CD4-positive, alpha-beta memory T cell (primary cell): Measurements from ENCODE around the gene TUBB3. TPM values are rescaled to one million over a fixed set of nuclear protein-coding genes. Genes with fewer than 3 reads are reported as not detected.
"Not testable (repeated sequence)": the region's sequence is repeated elsewhere in the genome, so short reads cannot be mapped to it uniquely, and the experiment has no call there.

Experiments
- CTCF ChIA-PET: fragments of 350-600 bp; sonication (Branson Sonifier 250); formaldehyde crosslinking; loops from one replicate; lab custom pipeline; 2021; ENCODE audit warnings: inconsistent platforms; ENCODE audit not compliant: partially characterized antibody; lab: Charles Lee
- POLR2A ChIA-PET: fragments of 350-600 bp; sonication (Branson Sonifier 250); formaldehyde crosslinking; loops from one replicate; lab custom pipeline; 2021; ENCODE audit not compliant: partially characterized antibody; lab: Charles Lee
- DNase-seq, 5 donors: peaks; one replicate each; pipeline versions ENCODE4 v3.0.0 to v3.0.0-alpha.2; 2020 to 2022; ENCODE audit warnings: mixed read lengths in 1 of 5
- H3K27ac ChIP-seq: one replicate; pipeline ENCODE4 v1.7.0; 2013; ENCODE audit warnings: low read depth, low read length
- H3K27me3 ChIP-seq: 2 replicates; pipeline ENCODE4 v1.7.0; 2013; ENCODE audit warnings: mild to moderate bottlenecking, low read length, moderate library complexity; ENCODE audit not compliant: insufficient read depth
- H3K36me3 ChIP-seq: 2 replicates; pipeline ENCODE4 v1.7.0; 2013; ENCODE audit warnings: mild to moderate bottlenecking, low read length, moderate library complexity; ENCODE audit not compliant: insufficient read depth
- H3K4me1 ChIP-seq: 2 replicates; pipeline ENCODE4 v1.7.0; 2013; ENCODE audit warnings: mild to moderate bottlenecking, low read length, moderate library complexity; ENCODE audit not compliant: insufficient read depth
- H3K4me3 ChIP-seq, 2 donors: one replicate each; pipeline ENCODE4 v1.7.0; 2013; ENCODE audit warnings: low read length in 2 of 2, mild to moderate bottlenecking in 1 of 2
- H3K9me3 ChIP-seq, 2 donors: one replicate each; pipeline ENCODE4 v1.7.0; 2013; ENCODE audit warnings: low read length in 2 of 2, control low read depth in 1 of 2; ENCODE audit not compliant: control insufficient read depth in 1 of 2
- H3K27ac Mint-ChIP-seq, 7 donors: one replicate each; pipeline ENCODE4 v1.8.0; 2020 to 2021; ENCODE audit warnings: mixed read lengths in 7 of 7, mild to moderate bottlenecking in 6 of 7, inconsistent platforms in 3 of 7, moderate library complexity in 3 of 7
- H3K27me3 Mint-ChIP-seq, 2 donors: one replicate each; pipeline ENCODE4 v1.8.0; 2020 to 2021; ENCODE audit warnings: mixed read lengths in 2 of 2
- H3K36me3 Mint-ChIP-seq, 2 donors: one replicate each; pipeline ENCODE4 v1.8.0; 2020 to 2021; ENCODE audit warnings: mixed read lengths in 2 of 2, inconsistent platforms in 1 of 2, mild to moderate bottlenecking in 1 of 2
- H3K4me1 Mint-ChIP-seq, 4 donors: one replicate each; pipeline ENCODE4 v1.8.0; 2020 to 2021; ENCODE audit warnings: mixed read lengths in 4 of 4, mild to moderate bottlenecking in 1 of 4
- H3K4me3 Mint-ChIP-seq, 8 donors: one replicate each; pipeline ENCODE4 v1.8.0; 2020 to 2021; ENCODE audit warnings: mixed read lengths in 8 of 8, mild to moderate bottlenecking in 7 of 8, moderate library complexity in 6 of 8, inconsistent platforms in 3 of 8
- H3K9me3 Mint-ChIP-seq, 8 donors: one replicate each; pipeline ENCODE4 v1.8.0; 2020 to 2021; ENCODE audit warnings: mixed read lengths in 8 of 8, mild to moderate bottlenecking in 5 of 8, inconsistent platforms in 3 of 8, moderate library complexity in 1 of 8
- intact Hi-C: fragments of 100-400 bp; cut with micrococcal nuclease; formaldehyde crosslinking; loops from one replicate; pipeline ENCODE4 v1.15.1; 2023
- polyA plus RNA-seq, 2 donors: library from polyadenylated mRNA; unstranded; fragments of 300-500 nt; fragmentation: Illumina TruSeq; gene quantifications; one replicate each; pipeline ENCODE4 v1.2.3, GENCODE V29; 2021
- total RNA-seq, 2 experiments: library from RNA; stranded (reverse); gene quantifications; one replicate each; pipeline ENCODE4 v1.2.3, GENCODE V29; 2021

TUBB3 gene
- under 1 TPM in 1 of 2 experiments, not detected in 1; 0.73 TPM for total RNA-seq
- polyA plus RNA-seq: not detected

DNA sequence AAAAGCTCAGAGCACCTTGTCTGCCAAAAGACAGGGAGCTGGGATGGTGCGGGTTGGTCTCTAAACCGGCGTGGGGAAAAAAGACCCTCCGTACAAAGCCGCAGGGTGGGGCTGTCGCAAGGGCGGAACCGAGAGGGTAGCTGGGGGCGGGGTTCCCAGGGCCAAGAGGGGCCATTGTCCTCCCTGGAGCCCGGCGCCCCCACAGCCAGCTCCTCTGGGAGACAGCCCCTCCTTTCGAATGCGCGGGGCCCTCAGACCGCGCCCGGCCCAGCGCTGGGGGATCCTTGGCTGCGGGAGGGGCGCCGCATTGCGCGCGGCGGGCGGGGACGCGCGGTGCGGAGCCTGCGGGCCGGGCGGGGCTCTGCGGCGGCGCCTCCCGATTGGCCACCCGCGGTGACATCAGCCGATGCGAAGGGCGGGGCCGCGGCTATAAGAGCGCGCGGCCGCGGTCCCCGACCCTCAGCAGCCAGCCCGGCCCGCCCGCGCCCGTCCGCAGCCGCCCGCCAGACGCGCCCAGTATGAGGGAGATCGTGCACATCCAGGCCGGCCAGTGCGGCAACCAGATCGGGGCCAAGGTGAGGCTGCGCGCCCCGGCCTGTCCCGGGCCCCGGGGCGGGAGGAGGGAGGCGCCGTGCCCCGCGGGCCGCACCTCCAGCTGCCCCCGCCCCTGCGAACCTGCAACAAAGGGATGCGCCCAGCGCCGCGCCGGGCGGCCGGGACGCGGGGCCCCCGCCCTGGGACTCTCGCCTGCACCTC, at the start of gene TUBB3:
Gene TUBB3 (plus strand): TSS at position 459 of the 756 bp plus-strand sequence. CDS start 60 bp downstream, at position 519.
- POLR2A ChIA-PET: interaction anchor here (1.0 to 1.6 kb wide), 3 partner anchors 10 to 15 kb away, joined by 3 to 8 read pairs (median 4); no protein-coding TSS in a partner anchor

GRCh38 chr16:89873972-89874689, 49.0 kb upstream of the TUBB3 start:
- intact Hi-C loops: loop anchor here (1.0 to 10.0 kb wide), 4 partner anchors 10 to 309 kb away; partner anchors contain the start of genes FANCA, MC1R and RPL13
- Histone ChIP-seq H3K4me3 (peak overlapping the region in 1 of 2 donors; percentile 88), H3K36me3 (peaks cover 16% of the 10 kb centered on the region), H3K27ac (peak overlapping the region; percentile 98), H3K9me3 (no peaks in the 10 kb centered on the region), H3K27me3 (no peaks in the 10 kb centered on the region), H3K4me1 (peaks cover 27% of the 10 kb centered on the region)
- DNase-seq: peak; percentile 93 to 97 (median 94)
- H3K4me1 Mint-ChIP-seq: peaks cover 4 to 31% (median 17%) of the 10 kb centered on the region in 4 donors
- peak overlapping the region; percentile 96 to 99 (median 98) for H3K27ac Mint-ChIP-seq
- H3K9me3 Mint-ChIP-seq: peaks cover 0 to 14% (median 4%) of the 10 kb centered on the region in 8 donors
- H3K36me3 Mint-ChIP-seq: peaks cover 21 to 27% of the 10 kb centered on the region in 2 donors
- POLR2A ChIA-PET: interaction anchor here (0.6 to 4.8 kb wide), 27 partner anchors 8 to 1255 kb away, joined by 3 to 117 read pairs (median 4); partner anchors contain the start of genes CDK10, DBNDD1, FANCA and SPATA2L
- H3K4me3 Mint-ChIP-seq: peak overlapping the region; percentile 77 to 97 (median 92)
- CTCF ChIA-PET: interaction anchor here (1.0 to 4.8 kb wide), 5 partner anchors 12 to 174 kb away, joined by 3 to 49 read pairs (median 5); partner anchors contain the start of gene SPATA2L
- no peaks in the 10 kb centered on the region for H3K27me3 Mint-ChIP-seq

More for the DNA sequence above, at the start of gene TUBB3:
- Histone ChIP-seq H3K4me3 (no peak within 1 kb of the TSS), H3K36me3 (no peaks in the 10 kb centered on the region), H3K9me3 (no peaks in the 10 kb centered on the region), H3K27me3 (peaks cover 16% of the 10 kb centered on the region), H3K27ac (no peak within 1 kb of the TSS), H3K4me1 (peaks cover 72% of the 10 kb centered on the region)
- H3K27ac Mint-ChIP-seq: peak within 1 kb of the TSS in 1 of 7 donors; percentile 42
- peak in 1 of 5 donors; percentile 14 for DNase-seq
- no peaks in the 10 kb centered on the region for H3K36me3 Mint-ChIP-seq
- H3K9me3 Mint-ChIP-seq: peaks cover 0 to 2% (median 0%) of the 10 kb centered on the region in 8 donors
- CTCF ChIA-PET: no interaction called here
- intact Hi-C loops: no loop called here
- H3K4me3 Mint-ChIP-seq: peak within 1 kb of the TSS; percentile 35 to 74 (median 62)
- H3K4me1 Mint-ChIP-seq: peaks cover 18 to 44% (median 30%) of the 10 kb centered on the region in 4 donors
- H3K27me3 Mint-ChIP-seq: peaks cover 4 to 19% of the 10 kb centered on the region in 2 donors

GRCh38 chr16:89879123-89879522, 44.0 kb upstream of the TUBB3 start:
- H3K4me3 Mint-ChIP-seq, H3K27ac ChIP-seq, H3K9me3 ChIP-seq, POLR2A ChIA-PET, H3K27me3 Mint-ChIP-seq, H3K27ac Mint-ChIP-seq, CTCF ChIA-PET, H3K27me3 ChIP-seq, H3K4me3 ChIP-seq, DNase-seq: not testable (repeated sequence)
- H3K4me1 Mint-ChIP-seq: peaks cover 4 to 39% (median 16%) of the 10 kb centered on the region in 4 donors
- H3K4me1 ChIP-seq: peaks cover 14% of the 10 kb centered on the region
- H3K36me3 ChIP-seq: peaks cover 48% of the 10 kb centered on the region
- H3K36me3 Mint-ChIP-seq: peaks cover 44 to 48% of the 10 kb centered on the region in 2 donors
- intact Hi-C loops: loop anchor here (10.0 kb wide), 1 partner anchor 314 kb away; the partner anchor contains the start of gene RPL13
- peaks cover 0 to 10% (median 4%) of the 10 kb centered on the region in 8 donors for H3K9me3 Mint-ChIP-seq

DNA sequence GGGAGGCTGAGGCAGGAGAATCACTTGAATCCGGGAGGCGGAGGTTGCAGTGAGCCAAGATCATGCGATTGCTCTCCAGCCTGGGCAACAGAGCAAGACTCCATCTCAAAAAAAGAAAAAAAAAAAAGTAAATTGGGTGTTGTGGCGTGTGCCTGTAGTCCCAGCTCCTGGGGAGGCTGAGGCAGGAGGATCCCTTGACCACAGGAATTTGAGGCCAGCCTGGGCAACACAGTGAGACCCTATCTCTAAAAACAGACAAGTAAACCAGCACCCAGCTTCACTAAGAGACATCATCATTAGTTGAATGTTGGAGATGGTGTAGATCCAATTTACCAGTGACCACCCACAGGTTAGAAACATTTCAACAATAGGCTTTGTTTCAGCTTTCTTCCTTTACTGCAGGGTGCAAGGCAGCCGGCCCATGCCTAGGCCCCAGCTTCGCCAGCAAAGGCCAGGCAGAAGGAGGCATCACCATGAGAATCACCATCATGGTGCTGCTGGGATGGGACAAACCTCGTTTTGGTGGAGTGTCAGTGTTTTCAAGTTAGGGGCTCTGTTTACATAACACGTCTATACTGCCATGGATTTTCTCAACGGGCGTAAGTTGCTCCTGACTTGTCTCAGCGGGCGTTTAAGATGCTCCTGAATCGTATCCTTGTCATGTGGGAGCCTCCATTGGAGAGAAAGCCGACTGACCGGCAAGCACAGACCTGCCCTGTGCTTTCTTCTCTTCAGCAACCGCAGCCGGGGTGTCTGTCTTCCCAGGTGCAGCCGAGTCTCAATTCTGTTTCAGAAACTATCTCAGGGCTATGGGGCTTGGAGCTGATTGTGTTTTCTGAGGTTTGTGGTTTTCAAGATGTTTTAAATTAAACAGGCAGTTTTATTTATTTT, 42.4 kb upstream of the TUBB3 start:
- Histone ChIP-seq H3K4me3 (no peak overlapping the region), H3K27ac (no peak overlapping the region), H3K27me3 (no peaks in the 10 kb centered on the region), H3K4me1 (peaks cover 3% of the 10 kb centered on the region), H3K36me3 (peaks cover 50% of the 10 kb centered on the region), H3K9me3 (no peaks in the 10 kb centered on the region)
- peaks cover 44 to 50% of the 10 kb centered on the region in 2 donors for H3K36me3 Mint-ChIP-seq
- ChIA-PET CTCF (interaction anchor here (0.6 kb wide), 1 partner anchor 182 kb away, joined by 4 read pairs; no protein-coding TSS in a partner anchor), POLR2A (no interaction called here)
- H3K27me3 Mint-ChIP-seq: no peaks in the 10 kb centered on the region
- intact Hi-C loops: no loop called here
- no peaks in the 10 kb centered on the region for H3K9me3 Mint-ChIP-seq
- peak overlapping the region in 2 of 7 donors; percentile 17 to 63 for H3K27ac Mint-ChIP-seq
- DNase-seq: no peak
- no peak overlapping the region for H3K4me3 Mint-ChIP-seq
- peaks cover 4 to 25% (median 13%) of the 10 kb centered on the region in 4 donors for H3K4me1 Mint-ChIP-seq

GRCh38 chr16:89881368-89881730, 41.8 kb upstream of the TUBB3 start:
- H3K4me3 Mint-ChIP-seq: no peak overlapping the region
- peaks cover 51% of the 10 kb centered on the region for H3K36me3 ChIP-seq

DNA sequence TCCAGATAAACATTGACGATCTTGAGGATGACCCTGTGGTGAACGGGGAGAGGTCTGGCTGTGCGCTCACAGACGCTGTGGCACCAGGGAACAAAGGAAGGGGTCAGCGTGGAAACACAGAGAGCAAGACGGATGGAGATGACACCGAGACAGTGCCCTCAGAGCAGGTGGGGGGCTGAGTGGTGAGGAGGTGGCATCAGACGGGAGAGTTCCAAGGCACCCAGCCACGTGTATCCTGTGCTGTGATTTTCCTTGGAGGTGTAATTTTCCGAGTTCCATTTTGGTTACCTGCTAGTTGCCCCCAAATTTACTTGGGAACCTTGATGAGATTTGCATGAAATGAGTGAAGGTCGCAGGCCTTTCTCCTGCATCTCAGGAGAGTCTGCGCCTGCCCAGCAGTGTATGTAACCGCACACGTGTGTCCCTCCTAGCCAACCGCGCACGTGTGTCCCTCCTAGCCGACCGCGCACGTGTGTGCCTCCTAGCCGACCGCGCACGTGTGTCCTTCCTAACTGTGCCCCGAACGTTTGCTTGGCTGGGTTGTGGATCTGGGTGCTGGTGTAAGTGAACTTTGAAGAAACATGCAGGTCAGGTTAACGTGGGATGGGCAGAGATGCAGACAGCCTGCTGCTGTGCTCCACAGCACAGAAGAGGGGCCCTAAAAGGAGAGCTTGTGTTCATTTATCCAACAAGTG, 39.6 kb upstream of the TUBB3 start:
- Histone ChIP-seq H3K4me1 (no peaks in the 10 kb centered on the region), H3K36me3 (peaks cover 63% of the 10 kb centered on the region), H3K4me3 (no peak overlapping the region), H3K27me3 (no peaks in the 10 kb centered on the region), H3K27ac (no peak overlapping the region), H3K9me3 (no peaks in the 10 kb centered on the region)
- ChIA-PET CTCF (no interaction called here), POLR2A (no interaction called here)
- Mint-ChIP-seq H3K27me3 (no peaks in the 10 kb centered on the region), H3K4me3 (no peak overlapping the region), H3K9me3 (peaks cover 0 to 2% (median 0%) of the 10 kb centered on the region in 8 donors), H3K27ac (peak overlapping the region in 5 of 7 donors; percentile 10 to 84 (median 54)), H3K4me1 (peaks cover 4 to 20% (median 12%) of the 10 kb centered on the region in 4 donors), H3K36me3 (peaks cover 57 to 60% of the 10 kb centered on the region in 2 donors)
- no peak for DNase-seq
- intact Hi-C loops: no loop called here

More at GRCh38 chr16:89881368-89881730, 41.8 kb upstream of the TUBB3 start:
- peaks cover 4 to 25% (median 13%) of the 10 kb centered on the region in 4 donors for H3K4me1 Mint-ChIP-seq
- no peaks in the 10 kb centered on the region for H3K27me3 ChIP-seq
- H3K36me3 Mint-ChIP-seq: peaks cover 48 to 54% of the 10 kb centered on the region in 2 donors
- ChIA-PET POLR2A (no interaction called here), CTCF (interaction anchor here (0.7 kb wide), 1 partner anchor 26 kb away, joined by 4 read pairs; no protein-coding TSS in a partner anchor)
- no peaks in the 10 kb centered on the region for H3K9me3 ChIP-seq
- no peak for DNase-seq
- H3K27ac Mint-ChIP-seq: peak overlapping the region in 1 of 7 donors; percentile 17
- H3K9me3 Mint-ChIP-seq: no peaks in the 10 kb centered on the region
- intact Hi-C loops: no loop called here
- H3K27me3 Mint-ChIP-seq: no peaks in the 10 kb centered on the region
- no peak overlapping the region for H3K4me3 ChIP-seq
- no peak overlapping the region for H3K27ac ChIP-seq
- no peaks in the 10 kb centered on the region for H3K4me1 ChIP-seq
